22Rv1 (cell line): ENCODE data around the gene LRP2BP.

Experiments used
- ZFX ChIP-seq: fragments of 450-650 bp; IDR thresholded peaks from 2 replicates; pipeline ENCODE4 v1.6.1; 2017; ENCODE audit warnings: antibody characterized with exemption, borderline replicate concordance
- TF ChIP-seq, protein P1 (sequence below): fragments of 450-650 bp; IDR thresholded peaks from 2 replicates; pipeline ENCODE4 v1.5.1; 2017; ENCODE audit warnings: mild to moderate bottlenecking

DNA sequence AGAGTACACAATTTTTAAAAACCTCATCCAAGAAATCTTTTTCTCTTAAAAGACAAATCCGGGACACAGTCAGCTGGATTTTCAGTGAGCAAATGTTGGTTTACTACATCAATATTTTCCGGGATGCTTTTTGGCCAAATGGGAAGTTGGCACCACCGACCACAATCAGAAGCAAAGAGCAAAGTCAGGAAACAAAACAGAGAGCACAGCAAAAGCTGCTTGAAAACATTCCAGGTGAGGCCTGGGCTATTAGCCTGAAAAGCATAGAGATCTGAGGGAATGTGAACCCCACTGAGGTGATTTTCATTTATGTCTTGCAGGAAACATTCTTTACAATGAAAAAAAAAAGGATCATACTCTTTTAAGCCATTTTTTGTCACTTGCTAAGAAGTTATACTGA lies 33.9 kb downstream of the LRP2BP start:
- TF ChIP-seq, protein P1, sequence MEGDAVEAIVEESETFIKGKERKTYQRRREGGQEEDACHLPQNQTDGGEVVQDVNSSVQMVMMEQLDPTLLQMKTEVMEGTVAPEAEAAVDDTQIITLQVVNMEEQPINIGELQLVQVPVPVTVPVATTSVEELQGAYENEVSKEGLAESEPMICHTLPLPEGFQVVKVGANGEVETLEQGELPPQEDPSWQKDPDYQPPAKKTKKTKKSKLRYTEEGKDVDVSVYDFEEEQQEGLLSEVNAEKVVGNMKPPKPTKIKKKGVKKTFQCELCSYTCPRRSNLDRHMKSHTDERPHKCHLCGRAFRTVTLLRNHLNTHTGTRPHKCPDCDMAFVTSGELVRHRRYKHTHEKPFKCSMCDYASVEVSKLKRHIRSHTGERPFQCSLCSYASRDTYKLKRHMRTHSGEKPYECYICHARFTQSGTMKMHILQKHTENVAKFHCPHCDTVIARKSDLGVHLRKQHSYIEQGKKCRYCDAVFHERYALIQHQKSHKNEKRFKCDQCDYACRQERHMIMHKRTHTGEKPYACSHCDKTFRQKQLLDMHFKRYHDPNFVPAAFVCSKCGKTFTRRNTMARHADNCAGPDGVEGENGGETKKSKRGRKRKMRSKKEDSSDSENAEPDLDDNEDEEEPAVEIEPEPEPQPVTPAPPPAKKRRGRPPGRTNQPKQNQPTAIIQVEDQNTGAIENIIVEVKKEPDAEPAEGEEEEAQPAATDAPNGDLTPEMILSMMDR = no peak
- TF ChIP-seq ZFX = no peak
